Gastroesophageal sphincter (tissue), 2 donors: ENCODE results near the gene GRID2.

Source experiments
- EP300 ChIP-seq: sonication (generic); formaldehyde crosslinking; IDR thresholded peaks from one replicate; pipeline ENCODE4 v1.6.1; 2017; ENCODE audit warnings: antibody characterized with exemption, mild to moderate bottlenecking
- POLR2A ChIP-seq, 2 donors: fragments of 450-650 bp; IDR thresholded peaks; one replicate each; pipeline ENCODE4 v1.6.1; 2017; ENCODE audit warnings: antibody characterized with exemption in 2 of 2, mild to moderate bottlenecking in 2 of 2, moderate library complexity in 1 of 2

GRCh38 chr4:93532234-93532633 is 1228.5 kb downstream of the GRID2 start:
- TF ChIP-seq POLR2A (IDR thresholded peaks at IDR 0.05) (no peak), EP300 (no peak)
